ENCODE data around the gene RALGAPA1. TPM values are rescaled to one million over a fixed set of nuclear protein-coding genes. Genes with fewer than 3 reads are reported as not detected.
"Not testable (repeated sequence)": the region's sequence is repeated elsewhere in the genome, so short reads cannot be mapped to it uniquely, and the experiment has no call there.

Gene RALGAPA1
- total RNA-seq, 4 donors from 2014 or later, result 81.9 to 113 (median 99.6) TPM

GRCh38 chr14:35742032-35742371 is 67.1 kb downstream of the RALGAPA1 start:
- Histone ChIP-seq H3K36me3 (peaks cover 0 to 51% (median 0%) of the 10 kb centered on the region in 3 donors), H3K4me1 (no peaks in the 10 kb centered on the region), H3K27ac (no peak overlapping the region), H3K27me3 (no peaks in the 10 kb centered on the region), H3K9me3 (no peaks in the 10 kb centered on the region), H3K4me3 (no peak overlapping the region)
- no peak for DNase-seq (ENCODE audit: low spot score in 2 of 2)
- WGBS, 2 donors, result 92 to 93% methylated on average over 1 of the region's 1 CpG
- no peak for TF ChIP-seq CTCF (IDR thresholded peaks at IDR 0.05)
- no peak for TF ChIP-seq POLR2A (IDR thresholded peaks at IDR 0.05)
- TF ChIP-seq EP300 (IDR thresholded peaks at IDR 0.05), result no peak

- Histone ChIP-seq H3K4me3 (no peak overlapping the region), H3K4me1 (no peaks in the 10 kb centered on the region), H3K27me3 (no peaks in the 10 kb centered on the region), H3K36me3 (peaks cover 0 to 54% (median 0%) of the 10 kb centered on the region in 3 donors), H3K27ac (no peak overlapping the region), H3K9me3 (no peaks in the 10 kb centered on the region)
- DNase-seq (ENCODE audit: low spot score in 2 of 2), result no peak
- TF ChIP-seq EP300 (IDR thresholded peaks at IDR 0.05) (no peak), POLR2A (IDR thresholded peaks at IDR 0.05) (no peak), CTCF (IDR thresholded peaks at IDR 0.05) (no peak)
- WGBS, 2 donors, result 93 to 94% methylated on average over 3 of the region's 3 CpGs
Measured at GRCh38 chr14:35741345-35742031, 67.6 kb downstream of the RALGAPA1 start.

GRCh38 chr14:35740215-35740614 is 68.9 kb downstream of the RALGAPA1 start:
- no peak for DNase-seq (ENCODE audit: low spot score in 2 of 2)
- peaks cover 0 to 54% (median 0%) of the 10 kb centered on the region in 3 donors for H3K36me3 ChIP-seq
- H3K27ac ChIP-seq, result no peak overlapping the region
- no peaks in the 10 kb centered on the region for H3K9me3 ChIP-seq
- WGBS, 2 donors, result 71 to 72% methylated on average over 1 of the region's 1 CpG
- H3K27me3 ChIP-seq, result no peaks in the 10 kb centered on the region
- no peak for TF ChIP-seq CTCF (IDR thresholded peaks at IDR 0.05)
- no peak for TF ChIP-seq EP300 (IDR thresholded peaks at IDR 0.05)
- TF ChIP-seq POLR2A (IDR thresholded peaks at IDR 0.05), result no peak
- no peaks in the 10 kb centered on the region for H3K4me1 ChIP-seq
- H3K4me3 ChIP-seq, result no peak overlapping the region

- not testable (repeated sequence) for H3K4me3 ChIP-seq; H3K4me1 ChIP-seq; H3K27ac ChIP-seq; DNase-seq (ENCODE audit: low spot score in 2 of 2); H3K9me3 ChIP-seq; H3K27me3 ChIP-seq
- H3K36me3 ChIP-seq, result peaks cover 0 to 62% (median 0%) of the 10 kb centered on the region in 3 donors
- 92% methylated on average over 3 of the region's 3 CpGs for WGBS, 2 donors
Measured at GRCh38 chr14:35735163-35735562, 73.9 kb downstream of the RALGAPA1 start.

- not testable (repeated sequence) for DNase-seq (ENCODE audit: low spot score in 2 of 2); H3K27ac ChIP-seq; H3K4me3 ChIP-seq; H3K4me1 ChIP-seq; H3K9me3 ChIP-seq; H3K27me3 ChIP-seq
- WGBS, 2 donors, result 89 to 97% methylated on average over 1 of the region's 1 CpG
- peaks cover 0 to 77% (median 0%) of the 10 kb centered on the region in 3 donors for H3K36me3 ChIP-seq
Measured at GRCh38 chr14:35733510-35733909, 75.6 kb downstream of the RALGAPA1 start.

- Histone ChIP-seq H3K36me3 (peaks cover 0 to 76% (median 0%) of the 10 kb centered on the region in 3 donors), H3K27ac (no peak overlapping the region), H3K27me3 (no peaks in the 10 kb centered on the region), H3K4me3 (no peak overlapping the region), H3K4me1 (no peaks in the 10 kb centered on the region), H3K9me3 (peaks cover 0 to 6% (median 3%) of the 10 kb centered on the region in 4 donors)
- DNase-seq (ENCODE audit: low spot score in 2 of 2), result no peak
- WGBS, 2 donors, result 92 to 93% methylated on average over 4 of the region's 4 CpGs
- no peak for TF ChIP-seq CTCF (IDR thresholded peaks at IDR 0.05)
- TF ChIP-seq POLR2A (IDR thresholded peaks at IDR 0.05), result no peak
- TF ChIP-seq EP300 (IDR thresholded peaks at IDR 0.05), result no peak
Measured at GRCh38 chr14:35730871-35731270, 78.2 kb downstream of the RALGAPA1 start.
